Stomach (tissue), 4 donors: ENCODE data around the gene TNPO3.

Experiments used
- EP300 ChIP-seq: sonication (generic); formaldehyde crosslinking; IDR thresholded peaks from one replicate; pipeline ENCODE4 v1.6.1; 2017; ENCODE audit warnings: antibody characterized with exemption
- POLR2A ChIP-seq, 4 donors: fragments of 450-650 bp; IDR thresholded peaks; one replicate each; pipeline ENCODE4 v1.6.1; 2016; ENCODE audit warnings: antibody characterized with exemption in 4 of 4, control low read depth in 2 of 4, mild to moderate bottlenecking in 1 of 4, moderate library complexity in 1 of 4
- POLR2AphosphoS5 ChIP-seq, 3 donors: sonication (generic); formaldehyde crosslinking; IDR thresholded peaks; one replicate each; pipeline ENCODE4 v1.6.1; 2016; ENCODE audit warnings: antibody characterized with exemption in 3 of 3
- TF ChIP-seq, protein P1 (sequence below), 7 experiments: fragments of 450-650 bp in 4 of 7; fragments of 200-600 bp in 3 of 7; sonication (generic) in 3 of 7; IDR thresholded peaks; one replicate each; pipeline ENCODE4 v1.5.1; 2016 to 2019; ENCODE audit warnings: antibody characterized with exemption in 7 of 7, control low read depth in 2 of 7, mild to moderate bottlenecking in 1 of 7

DNA sequence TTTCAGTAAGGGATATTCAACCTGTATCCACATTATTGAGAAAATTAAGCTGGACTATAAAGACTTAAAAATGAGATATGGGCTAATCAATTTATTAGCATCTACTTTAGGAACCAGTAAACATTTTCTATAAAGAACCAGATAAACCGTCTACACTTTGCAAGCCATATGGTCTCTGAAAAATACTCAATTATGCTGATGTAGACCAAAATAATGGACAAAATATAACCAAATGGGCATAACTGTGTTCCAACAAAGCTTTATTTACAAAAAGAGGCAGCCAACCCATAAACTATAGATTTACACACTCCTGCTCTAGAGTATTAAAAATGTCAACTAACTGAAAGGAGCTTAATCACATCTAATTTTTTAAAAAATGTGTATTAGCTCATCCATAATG, 42.3 kb downstream of the TNPO3 start:
- no peak for TF ChIP-seq POLR2A (IDR thresholded peaks at IDR 0.05)
- TF ChIP-seq, protein P1, sequence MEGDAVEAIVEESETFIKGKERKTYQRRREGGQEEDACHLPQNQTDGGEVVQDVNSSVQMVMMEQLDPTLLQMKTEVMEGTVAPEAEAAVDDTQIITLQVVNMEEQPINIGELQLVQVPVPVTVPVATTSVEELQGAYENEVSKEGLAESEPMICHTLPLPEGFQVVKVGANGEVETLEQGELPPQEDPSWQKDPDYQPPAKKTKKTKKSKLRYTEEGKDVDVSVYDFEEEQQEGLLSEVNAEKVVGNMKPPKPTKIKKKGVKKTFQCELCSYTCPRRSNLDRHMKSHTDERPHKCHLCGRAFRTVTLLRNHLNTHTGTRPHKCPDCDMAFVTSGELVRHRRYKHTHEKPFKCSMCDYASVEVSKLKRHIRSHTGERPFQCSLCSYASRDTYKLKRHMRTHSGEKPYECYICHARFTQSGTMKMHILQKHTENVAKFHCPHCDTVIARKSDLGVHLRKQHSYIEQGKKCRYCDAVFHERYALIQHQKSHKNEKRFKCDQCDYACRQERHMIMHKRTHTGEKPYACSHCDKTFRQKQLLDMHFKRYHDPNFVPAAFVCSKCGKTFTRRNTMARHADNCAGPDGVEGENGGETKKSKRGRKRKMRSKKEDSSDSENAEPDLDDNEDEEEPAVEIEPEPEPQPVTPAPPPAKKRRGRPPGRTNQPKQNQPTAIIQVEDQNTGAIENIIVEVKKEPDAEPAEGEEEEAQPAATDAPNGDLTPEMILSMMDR (IDR thresholded peaks at IDR 0.05), result no peak
- TF ChIP-seq POLR2AphosphoS5 (IDR thresholded peaks at IDR 0.05), result no peak
- no peak for TF ChIP-seq EP300
